CD4-positive, alpha-beta T cell treated with Interleukin-21 for 1 hour (primary cell): ENCODE data around the gene NHSL1.

Source experiments
- DNase-seq: peaks from one replicate; pipeline ENCODE4 v3.0.0-alpha.2; 2020

NHSL1 gene

GRCh38 chr6:138492113-138492512 is 7.2 kb downstream of the NHSL1 start:
- DNase-seq, result no peak

- DNase-seq, result no peak
These were observed 8.3 kb downstream of the NHSL1 start for GRCh38 chr6:138491017-138491416.

DNA sequence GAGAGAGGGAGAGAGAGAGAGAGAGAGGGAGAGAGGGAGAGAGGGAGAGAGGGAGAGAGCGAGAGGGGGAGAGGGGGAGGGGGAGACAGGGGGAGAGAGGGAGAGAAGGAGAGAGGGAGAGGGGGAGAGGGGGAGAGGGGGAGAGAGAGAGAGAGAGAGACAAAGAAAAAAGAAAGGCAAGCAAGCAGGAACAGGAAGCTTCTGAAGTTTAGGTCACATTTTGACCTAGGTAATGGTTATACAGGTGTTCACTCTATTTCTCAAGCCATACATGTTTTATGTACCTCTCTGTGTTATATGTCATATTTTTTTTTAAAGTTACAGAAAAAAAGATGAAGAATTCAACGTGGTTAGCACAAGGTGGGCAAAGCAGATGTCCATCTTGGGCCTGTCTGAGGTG is 9.4 kb downstream of the NHSL1 start:
- DNase-seq, result no peak

GRCh38 chr6:138487102-138487604 is 12.1 kb downstream of the NHSL1 start:
- no peak for DNase-seq

GRCh38 chr6:138486249-138487101 is 12.8 kb downstream of the NHSL1 start:
- no peak for DNase-seq

- no peak for DNase-seq
These were observed 13.6 kb downstream of the NHSL1 start for GRCh38 chr6:138485586-138486248.

- DNase-seq, result no peak
These were observed 14.2 kb downstream of the NHSL1 start for GRCh38 chr6:138485005-138485545.

- no peak for DNase-seq
These were observed 15.1 kb downstream of the NHSL1 start for GRCh38 chr6:138484018-138484731.

GRCh38 chr6:138482816-138483215 is 16.5 kb downstream of the NHSL1 start:
- DNase-seq, result no peak

DNA sequence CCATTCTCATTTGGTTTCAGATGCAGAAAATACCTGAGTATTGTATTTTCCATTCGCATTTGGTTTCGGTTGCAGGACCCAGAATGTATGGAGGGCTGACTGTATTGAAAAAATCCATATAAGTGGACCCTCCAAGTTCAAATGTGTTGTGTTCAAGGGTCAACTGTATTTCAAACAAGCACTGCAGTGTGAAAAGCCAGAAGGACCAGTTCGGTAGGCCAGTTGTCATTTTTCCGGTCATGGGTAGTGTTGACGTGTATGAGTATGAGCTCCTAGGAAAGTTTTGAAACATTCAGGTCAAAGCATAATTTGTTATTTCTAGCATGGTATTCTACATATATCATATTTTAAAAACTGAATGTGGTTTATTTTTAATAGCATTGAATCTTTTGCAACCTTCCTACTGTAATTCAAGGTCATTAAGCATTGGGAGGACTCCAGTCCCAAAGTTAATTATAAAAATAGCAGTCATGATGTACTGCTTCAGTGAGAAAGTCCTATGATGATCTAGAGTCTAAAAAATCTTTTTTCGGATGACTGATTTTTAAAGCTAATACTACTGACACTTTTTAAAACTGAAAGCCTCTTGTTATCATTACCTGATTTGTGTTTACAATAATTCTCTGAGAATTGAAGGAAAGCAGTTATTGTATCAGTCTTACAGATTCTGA is 18.9 kb downstream of the NHSL1 start:
- DNase-seq, result no peak

DNA sequence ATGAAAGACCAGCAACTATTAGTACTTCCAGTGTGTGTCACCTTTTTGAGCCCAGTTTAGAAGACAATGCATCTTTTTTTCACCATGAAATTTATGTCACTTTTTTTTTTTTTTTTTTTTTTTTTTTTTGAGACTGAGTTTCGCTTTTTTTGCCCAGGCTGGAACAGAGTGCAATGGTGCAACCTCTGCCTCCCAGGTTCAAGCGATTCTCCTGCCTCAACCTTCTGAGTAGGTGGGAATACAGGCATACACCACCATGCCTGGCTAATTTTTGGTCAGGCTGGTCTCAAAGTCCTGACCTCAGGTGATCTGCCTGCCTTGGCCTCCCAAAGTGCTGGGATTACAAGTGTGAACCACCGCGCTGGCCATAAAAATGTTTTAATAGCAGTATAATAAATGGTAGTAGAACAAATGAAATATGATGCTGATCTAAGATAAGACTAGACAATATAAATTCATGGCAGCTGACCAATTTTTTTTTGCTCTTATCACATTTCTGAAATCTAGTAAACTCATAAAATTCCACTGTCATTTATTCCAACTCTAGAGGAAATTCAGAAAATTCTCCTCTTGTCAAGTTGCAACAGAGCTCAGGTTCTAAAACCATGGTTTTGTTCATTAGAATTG is 21.3 kb downstream of the NHSL1 start:
- DNase-seq, result no peak

- DNase-seq, result no peak
These were observed 23.2 kb downstream of the NHSL1 start for GRCh38 chr6:138476116-138476515.

GRCh38 chr6:138473144-138473543 is 26.1 kb downstream of the NHSL1 start:
- no peak for DNase-seq

GRCh38 chr6:138468320-138469015 is 30.8 kb downstream of the NHSL1 start:
- DNase-seq, result no peak

DNA sequence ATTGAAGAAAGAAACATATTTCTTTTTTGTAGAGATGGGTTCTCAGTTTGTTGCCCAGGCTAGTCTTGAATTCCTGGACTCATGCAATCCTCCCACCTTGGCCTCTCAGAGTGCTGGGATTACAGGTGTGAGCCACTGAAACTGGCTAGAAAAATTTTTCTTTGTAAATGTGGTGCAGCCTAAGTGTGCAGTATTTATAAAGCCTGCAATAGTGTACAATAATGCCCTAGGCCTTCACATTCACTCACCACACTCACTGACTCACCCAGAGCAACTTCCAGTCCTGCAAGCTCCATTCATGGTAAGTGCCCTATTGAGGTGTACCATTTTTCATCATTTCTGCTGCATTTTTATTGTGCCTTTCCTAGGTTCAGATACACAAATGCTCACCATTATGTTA is 31.4 kb downstream of the NHSL1 start:
- DNase-seq, result no peak

DNA sequence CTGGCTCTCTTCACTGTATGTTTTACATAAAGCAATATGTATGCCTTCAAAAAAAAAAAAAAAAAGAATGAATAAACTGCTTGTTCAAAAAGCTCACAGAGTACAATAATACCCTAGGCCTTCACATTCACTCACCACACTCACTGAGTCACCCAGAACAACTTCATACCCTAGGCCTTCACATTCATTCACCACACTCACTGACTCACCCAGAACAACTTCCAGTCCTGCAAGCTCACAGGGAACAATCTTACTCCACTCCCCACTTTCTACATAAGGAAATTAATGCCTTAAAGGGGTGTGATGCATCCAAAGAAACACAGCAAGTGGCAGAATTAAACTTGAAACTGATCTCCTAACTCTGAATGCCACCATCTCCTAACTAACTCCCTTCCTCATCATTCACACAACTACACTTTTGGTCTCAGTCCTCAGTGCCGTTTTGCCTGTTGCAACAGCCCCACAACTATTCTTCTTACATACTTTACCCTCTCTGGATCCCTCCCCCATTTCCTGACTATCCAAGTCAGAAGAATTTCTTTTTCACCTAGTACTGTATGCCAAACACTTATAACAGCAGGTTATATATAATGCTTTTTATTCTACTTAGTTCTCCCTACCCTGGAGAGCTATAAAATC is 34.2 kb downstream of the NHSL1 start:
- DNase-seq, result no peak

GRCh38 chr6:138464085-138464484 is 35.2 kb downstream of the NHSL1 start:
- DNase-seq, result no peak

DNA sequence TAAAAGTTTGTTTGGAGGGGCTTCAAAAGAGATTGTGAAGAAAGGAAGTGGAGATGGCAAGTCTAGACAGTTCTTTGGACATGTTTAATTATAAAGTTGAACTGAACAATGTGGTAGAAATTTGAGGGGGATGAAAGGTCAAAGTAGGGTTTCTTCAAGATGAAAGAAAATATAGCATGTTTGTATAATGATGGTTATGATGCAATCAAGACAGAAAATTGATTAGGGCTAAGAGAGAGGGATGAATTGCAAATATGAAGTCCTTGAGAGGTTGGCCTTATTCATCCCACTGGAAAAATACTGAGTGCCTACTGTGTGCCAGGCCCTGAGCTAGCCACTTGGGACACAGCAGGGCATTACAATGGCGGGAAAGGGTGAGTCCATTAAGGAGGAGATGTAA is 37.6 kb downstream of the NHSL1 start:
- no peak for DNase-seq

GRCh38 chr6:138456401-138456790 is 42.9 kb downstream of the NHSL1 start:
- DNase-seq, result no peak

GRCh38 chr6:138455746-138456400 is 43.4 kb downstream of the NHSL1 start:
- DNase-seq, result peak; percentile 68
